ENCODE results near the gene KCNH4. TPM values are rescaled to one million over a fixed set of nuclear protein-coding genes. Genes with fewer than 3 reads are reported as not detected.
"Not testable (repeated sequence)": the region's sequence is repeated elsewhere in the genome, so short reads cannot be mapped to it uniquely, and the experiment has no call there.

The KCNH4 gene
- polyA plus RNA-seq, 4 donors, result 0.04 to 0.06 (median 0.04) TPM

DNA sequence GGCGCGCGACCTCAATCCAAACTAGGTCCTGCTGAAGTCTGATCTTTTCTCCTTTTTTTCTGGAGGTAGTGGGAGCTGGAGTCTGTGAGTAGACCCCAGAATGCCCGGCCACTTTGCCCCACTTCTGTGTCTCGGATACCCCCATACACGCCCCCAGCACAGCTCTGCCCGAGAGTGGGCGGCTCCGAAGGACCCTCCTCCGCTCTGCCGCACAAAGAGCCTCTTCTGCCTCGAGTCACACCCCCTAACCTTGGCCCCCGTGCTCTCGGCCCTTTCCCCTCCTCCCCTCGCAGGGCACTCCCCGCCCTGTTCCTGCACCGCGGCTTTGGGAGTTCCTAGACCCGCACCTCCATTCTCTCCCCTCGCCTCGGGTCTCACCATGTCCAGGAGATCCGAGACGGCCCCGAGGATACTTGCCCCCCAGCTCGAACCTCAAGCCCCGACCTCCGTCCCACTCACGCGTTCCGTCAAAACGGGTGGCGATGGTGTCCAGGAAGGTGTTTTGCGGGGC is 476 bp downstream of the KCNH4 start:
- DNase-seq (ENCODE audit: low read depth in 4 of 4, low spot score in 3 of 4), result no peak

DNA sequence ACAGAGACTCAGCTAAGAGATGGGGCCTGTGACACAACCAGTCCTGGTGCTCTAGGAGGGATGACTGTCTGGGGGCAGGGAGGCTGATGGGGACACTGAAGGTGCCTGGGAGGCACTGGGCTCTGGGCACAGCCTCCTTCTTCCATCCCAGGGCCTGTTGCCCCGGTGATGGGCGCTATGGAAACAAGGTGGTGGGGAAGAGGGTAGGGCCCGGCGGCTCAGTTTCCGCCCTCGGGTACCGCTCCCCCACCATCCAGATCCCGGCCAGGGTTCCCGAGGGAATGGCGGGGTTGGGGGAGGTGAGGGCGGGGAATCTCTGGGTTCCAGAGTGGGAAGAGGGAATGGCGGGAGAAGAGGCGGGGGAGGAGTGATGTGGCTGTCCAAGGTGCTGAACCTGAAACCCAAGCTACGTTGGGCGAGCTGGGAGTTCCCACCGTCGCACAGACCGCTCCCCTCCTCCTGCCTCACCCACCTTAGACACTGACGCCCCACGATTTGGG is 981 bp downstream of the KCNH4 start:
- peak; percentile 16 to 54 (median 42) for DNase-seq (ENCODE audit: low read depth in 4 of 4, low spot score in 3 of 4)

DNA sequence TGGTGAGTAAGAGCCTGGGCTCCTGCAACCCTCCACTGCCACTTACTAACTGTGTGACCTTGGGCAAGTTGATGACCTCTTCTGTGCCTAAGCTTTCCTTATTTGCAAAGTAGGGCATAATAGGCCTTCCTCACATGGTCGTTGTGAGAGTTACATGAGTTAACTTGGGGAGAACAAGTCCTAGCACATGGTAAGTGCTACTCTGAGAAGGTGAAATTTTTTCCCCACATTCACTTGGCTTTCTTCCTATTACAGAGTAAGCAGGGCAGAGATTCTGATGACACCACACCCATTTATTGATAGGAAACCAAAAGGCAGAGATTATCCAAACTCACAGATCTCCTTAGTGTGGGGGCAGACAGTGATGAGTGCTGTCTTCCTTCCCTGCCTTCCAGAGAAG is 1.6 kb downstream of the KCNH4 start:
- DNase-seq (ENCODE audit: low read depth in 4 of 4, low spot score in 3 of 4), result no peak

DNA sequence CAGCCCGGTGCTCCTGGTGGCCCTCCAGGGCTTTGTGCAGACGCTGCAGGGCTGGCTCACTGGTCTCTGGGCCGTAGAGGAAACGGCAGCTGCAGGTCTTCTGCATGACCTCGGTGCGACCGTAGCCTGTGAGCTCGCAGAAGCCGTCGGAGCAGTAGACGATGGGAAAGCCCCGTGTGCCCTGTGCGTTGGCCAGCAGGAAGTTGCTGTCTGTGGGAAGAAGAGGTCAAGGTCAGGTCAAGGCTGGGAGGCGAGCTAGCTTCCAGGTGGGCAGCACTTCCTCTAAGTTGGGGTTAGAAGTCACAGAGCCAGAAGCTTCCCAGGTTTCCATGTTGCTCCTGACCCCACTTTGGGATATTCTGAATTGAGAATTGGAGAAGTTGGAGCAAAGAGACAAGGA is 2.1 kb downstream of the KCNH4 start:
- DNase-seq (ENCODE audit: low read depth in 4 of 4, low spot score in 3 of 4), result no peak

GRCh38 chr17:42177684-42178083 is 3.3 kb downstream of the KCNH4 start:
- no peak for DNase-seq (ENCODE audit: low read depth in 4 of 4, low spot score in 3 of 4)

- no peak for DNase-seq (ENCODE audit: low read depth in 4 of 4, low spot score in 3 of 4)
Observed at GRCh38 chr17:42174126-42174783, 6.7 kb downstream of the KCNH4 start.

DNA sequence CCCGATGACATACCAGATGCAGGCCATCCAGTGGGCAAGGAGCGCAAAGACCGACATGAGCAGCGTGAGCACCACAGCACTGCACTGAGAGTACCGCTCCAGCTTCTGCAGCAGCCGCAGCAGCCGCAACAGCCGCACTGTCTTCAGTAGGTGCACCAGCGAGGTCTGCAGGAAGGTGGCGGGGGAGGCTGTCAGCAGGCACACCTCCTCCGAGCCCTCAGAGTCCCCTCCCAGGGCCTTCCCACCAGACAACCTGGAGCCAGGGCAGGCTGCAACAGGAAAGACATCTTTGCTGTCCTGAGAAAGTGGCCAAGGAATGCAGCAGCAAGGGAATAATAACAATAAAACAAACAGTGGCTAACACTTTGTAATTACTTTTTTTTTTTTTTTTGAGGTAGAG is 9.1 kb downstream of the KCNH4 start:
- DNase-seq (ENCODE audit: low read depth in 4 of 4, low spot score in 3 of 4), result no peak

- DNase-seq (ENCODE audit: low read depth in 4 of 4, low spot score in 3 of 4), result no peak
Observed at GRCh38 chr17:42169351-42169750, 11.6 kb downstream of the KCNH4 start.

DNA sequence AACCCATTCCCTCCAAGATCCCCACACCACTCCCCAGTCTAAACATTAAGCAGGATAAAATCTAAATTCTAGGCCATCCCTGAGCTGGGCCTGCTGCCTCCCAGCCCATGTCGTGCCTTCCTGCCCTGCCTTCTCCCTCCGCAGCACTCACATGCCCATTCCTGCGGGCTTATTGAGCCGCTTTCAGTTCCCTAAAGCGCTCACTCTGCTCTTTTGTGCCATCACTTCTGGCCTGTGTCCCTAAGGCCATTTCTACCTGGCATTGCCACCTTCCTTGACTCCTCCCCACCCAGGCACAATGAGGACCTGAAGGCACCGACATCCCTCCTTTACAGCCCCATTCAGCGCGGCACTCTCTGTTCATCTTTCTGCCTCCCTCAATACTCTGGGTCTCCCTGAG is 13.1 kb downstream of the KCNH4 start:
- DNase-seq (ENCODE audit: low read depth in 4 of 4, low spot score in 3 of 4), result no peak

- DNase-seq (ENCODE audit: low read depth in 4 of 4, low spot score in 3 of 4), result no peak
Observed at GRCh38 chr17:42166196-42166763, 14.7 kb downstream of the KCNH4 start.

DNA sequence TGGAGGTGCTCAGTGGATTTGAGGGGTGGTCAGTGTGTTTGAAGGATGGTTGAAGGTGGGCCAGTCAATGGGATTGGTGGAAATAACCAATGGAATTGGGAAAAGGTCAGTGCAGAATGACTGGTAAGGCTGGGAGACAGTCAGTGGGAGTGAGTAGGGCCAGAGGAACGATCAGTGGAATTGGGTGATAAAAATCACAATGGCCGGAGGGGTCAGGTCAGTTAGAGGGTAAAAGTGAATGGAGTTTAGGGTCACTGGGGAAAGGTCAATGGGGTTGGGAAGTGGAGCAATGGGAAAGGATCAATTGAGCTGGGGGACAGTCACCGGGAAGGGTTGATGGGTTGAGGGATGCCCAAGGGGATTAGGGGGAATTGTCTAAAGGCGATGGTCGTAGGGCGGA is 15.2 kb downstream of the KCNH4 start:
- no peak for DNase-seq (ENCODE audit: low read depth in 4 of 4, low spot score in 3 of 4)

GRCh38 chr17:42163696-42164407 is 17.1 kb downstream of the KCNH4 start:
- no peak for DNase-seq (ENCODE audit: low read depth in 4 of 4, low spot score in 3 of 4)

DNA sequence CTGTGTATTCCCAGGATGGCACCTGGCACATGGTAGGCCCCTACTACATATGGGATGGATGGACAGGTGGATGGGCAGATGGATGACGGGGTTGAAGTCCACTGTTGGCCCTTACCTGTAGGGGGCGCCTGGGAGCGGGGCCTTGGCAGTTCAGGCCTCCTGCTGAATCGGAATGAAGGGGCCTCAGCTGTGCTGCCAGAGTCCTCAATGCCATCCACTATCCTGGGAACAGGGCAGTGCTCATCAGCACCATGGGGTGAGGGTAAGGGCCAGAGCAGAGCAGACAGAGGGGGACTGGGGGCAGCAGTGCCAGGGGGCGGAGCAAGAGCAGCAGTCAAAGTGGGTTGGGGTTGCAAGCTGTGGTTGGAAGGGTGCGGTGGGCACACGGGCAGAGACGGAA is 17.8 kb downstream of the KCNH4 start:
- DNase-seq (ENCODE audit: low read depth in 4 of 4, low spot score in 3 of 4), result no peak

DNA sequence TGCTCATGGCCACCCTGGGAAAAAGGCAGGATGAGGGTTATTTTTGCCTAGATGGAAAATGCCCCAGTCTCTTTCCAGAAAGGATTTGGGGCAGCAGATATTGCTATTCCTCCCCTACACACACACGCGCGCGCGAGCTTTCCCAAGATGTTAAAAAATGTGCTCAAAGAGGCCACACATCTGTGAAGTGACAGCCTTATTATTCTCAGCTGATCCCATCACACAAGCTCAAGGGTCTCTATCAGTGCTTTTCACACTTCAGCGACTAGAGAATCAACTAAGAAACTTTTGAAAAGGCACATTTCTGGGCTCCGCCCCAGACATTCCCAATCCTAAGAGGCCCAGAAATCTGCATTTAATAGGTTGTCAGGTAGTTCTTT is 20.4 kb downstream of the KCNH4 start:
- DNase-seq (ENCODE audit: low read depth in 4 of 4, low spot score in 3 of 4), result no peak

GRCh38 chr17:42159796-42160530 is 21.0 kb downstream of the KCNH4 start:
- no peak for DNase-seq (ENCODE audit: low read depth in 4 of 4, low spot score in 3 of 4)

DNA sequence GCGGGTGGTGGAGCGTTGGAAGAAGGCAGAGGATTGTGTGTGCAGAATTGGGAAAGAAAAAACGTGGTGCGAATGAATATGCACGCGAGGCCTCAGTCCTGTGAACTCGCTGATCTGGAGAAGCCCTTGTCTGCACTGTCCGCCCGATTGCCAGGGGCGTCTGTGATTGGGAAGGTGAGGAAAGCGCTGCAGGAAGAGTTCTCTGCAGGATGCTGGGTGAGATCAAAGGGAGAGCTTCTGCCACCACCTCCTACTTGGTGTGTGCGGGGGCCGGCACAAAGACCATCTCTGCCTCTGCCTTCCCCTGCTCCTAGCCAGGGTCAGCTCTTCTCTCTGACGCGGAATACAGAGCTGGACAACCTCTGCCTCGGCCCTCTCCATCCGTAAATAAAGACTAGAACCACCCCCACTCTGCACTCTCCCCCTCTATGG is 25.3 kb downstream of the KCNH4 start:
- DNase-seq (ENCODE audit: low read depth in 4 of 4, low spot score in 3 of 4), result no peak

- DNase-seq (ENCODE audit: low read depth in 4 of 4, low spot score in 3 of 4), result no peak
Observed at GRCh38 chr17:42153919-42154742, 26.8 kb downstream of the KCNH4 start.

GRCh38 chr17:42146911-42147607 is 33.9 kb downstream of the KCNH4 start:
- no peak for DNase-seq (ENCODE audit: low read depth in 4 of 4, low spot score in 3 of 4)

GRCh38 chr17:42143138-42143537 is 37.8 kb downstream of the KCNH4 start:
- not testable (repeated sequence) for DNase-seq (ENCODE audit: low read depth in 4 of 4, low spot score in 3 of 4)
